Measurements from ENCODE around the gene BLOC1S1.

DNA sequence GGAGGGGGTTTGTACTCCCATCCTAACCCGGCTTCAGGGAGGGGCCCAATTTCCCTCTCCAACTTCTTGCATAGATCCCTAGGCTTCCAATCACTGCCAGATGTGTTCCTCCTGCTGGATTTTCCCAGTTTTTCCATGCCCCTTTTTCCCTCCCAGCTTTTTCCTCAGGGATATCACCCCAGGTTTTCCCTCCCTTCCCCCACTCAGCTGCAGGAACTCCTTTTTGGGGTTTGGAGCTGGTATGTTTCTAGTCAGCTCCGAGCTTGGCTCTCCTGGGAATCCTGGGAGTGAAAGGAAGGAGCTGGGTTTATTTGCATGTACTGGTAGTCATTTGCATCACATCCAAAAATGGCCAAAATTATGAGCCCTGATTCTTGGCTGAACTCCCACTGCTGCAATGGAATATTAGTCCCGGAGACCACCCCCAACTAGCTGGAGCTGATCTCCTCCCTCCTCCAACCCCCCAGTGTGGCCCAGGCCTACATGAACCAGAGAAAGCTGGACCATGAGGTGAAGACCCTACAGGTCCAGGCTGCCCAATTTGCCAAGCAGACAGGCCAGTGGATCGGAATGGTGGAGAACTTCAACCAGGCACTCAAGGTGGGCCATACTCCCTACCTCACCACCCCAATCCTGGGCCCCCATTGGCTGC is 2.9 kb downstream of the BLOC1S1 start:
- TF ChIP-seq POLR2A (IDR thresholded peaks at IDR 0.05; ENCODE audit: borderline replicate concordance, extremely low read depth, insufficient read depth, insufficient read length): no peak
- TF ChIP-seq CEBPB (IDR thresholded peaks at IDR 0.05; ENCODE audit: low read depth): no peak
- TF ChIP-seq, protein P1, sequence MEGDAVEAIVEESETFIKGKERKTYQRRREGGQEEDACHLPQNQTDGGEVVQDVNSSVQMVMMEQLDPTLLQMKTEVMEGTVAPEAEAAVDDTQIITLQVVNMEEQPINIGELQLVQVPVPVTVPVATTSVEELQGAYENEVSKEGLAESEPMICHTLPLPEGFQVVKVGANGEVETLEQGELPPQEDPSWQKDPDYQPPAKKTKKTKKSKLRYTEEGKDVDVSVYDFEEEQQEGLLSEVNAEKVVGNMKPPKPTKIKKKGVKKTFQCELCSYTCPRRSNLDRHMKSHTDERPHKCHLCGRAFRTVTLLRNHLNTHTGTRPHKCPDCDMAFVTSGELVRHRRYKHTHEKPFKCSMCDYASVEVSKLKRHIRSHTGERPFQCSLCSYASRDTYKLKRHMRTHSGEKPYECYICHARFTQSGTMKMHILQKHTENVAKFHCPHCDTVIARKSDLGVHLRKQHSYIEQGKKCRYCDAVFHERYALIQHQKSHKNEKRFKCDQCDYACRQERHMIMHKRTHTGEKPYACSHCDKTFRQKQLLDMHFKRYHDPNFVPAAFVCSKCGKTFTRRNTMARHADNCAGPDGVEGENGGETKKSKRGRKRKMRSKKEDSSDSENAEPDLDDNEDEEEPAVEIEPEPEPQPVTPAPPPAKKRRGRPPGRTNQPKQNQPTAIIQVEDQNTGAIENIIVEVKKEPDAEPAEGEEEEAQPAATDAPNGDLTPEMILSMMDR (IDR thresholded peaks at IDR 0.05 in 2 of 3, conservative IDR thresholded peaks at IDR 0.05 in 1 of 3; ENCODE audit: borderline replicate concordance in 1 of 3, insufficient read depth in 1 of 3, low read depth in 2 of 3, low read length in 2 of 3): no peak
- TF ChIP-seq EZH2 (IDR thresholded peaks at IDR 0.05): no peak
- no peak for TF ChIP-seq ELF1 (IDR thresholded peaks at IDR 0.05; ENCODE audit: borderline replicate concordance, low read depth)
- no peak for TF ChIP-seq SP1 (IDR thresholded peaks at IDR 0.05; ENCODE audit: low read depth)
- TF ChIP-seq, protein P2, sequence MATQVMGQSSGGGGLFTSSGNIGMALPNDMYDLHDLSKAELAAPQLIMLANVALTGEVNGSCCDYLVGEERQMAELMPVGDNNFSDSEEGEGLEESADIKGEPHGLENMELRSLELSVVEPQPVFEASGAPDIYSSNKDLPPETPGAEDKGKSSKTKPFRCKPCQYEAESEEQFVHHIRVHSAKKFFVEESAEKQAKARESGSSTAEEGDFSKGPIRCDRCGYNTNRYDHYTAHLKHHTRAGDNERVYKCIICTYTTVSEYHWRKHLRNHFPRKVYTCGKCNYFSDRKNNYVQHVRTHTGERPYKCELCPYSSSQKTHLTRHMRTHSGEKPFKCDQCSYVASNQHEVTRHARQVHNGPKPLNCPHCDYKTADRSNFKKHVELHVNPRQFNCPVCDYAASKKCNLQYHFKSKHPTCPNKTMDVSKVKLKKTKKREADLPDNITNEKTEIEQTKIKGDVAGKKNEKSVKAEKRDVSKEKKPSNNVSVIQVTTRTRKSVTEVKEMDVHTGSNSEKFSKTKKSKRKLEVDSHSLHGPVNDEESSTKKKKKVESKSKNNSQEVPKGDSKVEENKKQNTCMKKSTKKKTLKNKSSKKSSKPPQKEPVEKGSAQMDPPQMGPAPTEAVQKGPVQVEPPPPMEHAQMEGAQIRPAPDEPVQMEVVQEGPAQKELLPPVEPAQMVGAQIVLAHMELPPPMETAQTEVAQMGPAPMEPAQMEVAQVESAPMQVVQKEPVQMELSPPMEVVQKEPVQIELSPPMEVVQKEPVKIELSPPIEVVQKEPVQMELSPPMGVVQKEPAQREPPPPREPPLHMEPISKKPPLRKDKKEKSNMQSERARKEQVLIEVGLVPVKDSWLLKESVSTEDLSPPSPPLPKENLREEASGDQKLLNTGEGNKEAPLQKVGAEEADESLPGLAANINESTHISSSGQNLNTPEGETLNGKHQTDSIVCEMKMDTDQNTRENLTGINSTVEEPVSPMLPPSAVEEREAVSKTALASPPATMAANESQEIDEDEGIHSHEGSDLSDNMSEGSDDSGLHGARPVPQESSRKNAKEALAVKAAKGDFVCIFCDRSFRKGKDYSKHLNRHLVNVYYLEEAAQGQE (IDR thresholded peaks at IDR 0.05; ENCODE audit: low read depth): no peak
- no peak for TF ChIP-seq SIN3A (IDR thresholded peaks at IDR 0.05; ENCODE audit: low read depth)
- no peak for TF ChIP-seq POLR2AphosphoS5 (IDR thresholded peaks at IDR 0.05; ENCODE audit: low read depth, low read length)
- no peak for TF ChIP-seq ZNF274 (IDR thresholded peaks at IDR 0.05; ENCODE audit: low read depth, low read length)
- no peak for TF ChIP-seq EGR1 (IDR thresholded peaks at IDR 0.05; ENCODE audit: low read depth)
- no peak for TF ChIP-seq RAD21 (IDR thresholded peaks at IDR 0.05; ENCODE audit: low read depth)
- TF ChIP-seq EZH2phosphoT487 (IDR thresholded peaks at IDR 0.05; ENCODE audit: borderline replicate concordance): no peak
- no peak for TF ChIP-seq TCF7L2 (IDR thresholded peaks at IDR 0.05; ENCODE audit: borderline replicate concordance, extremely low read depth, insufficient read depth, insufficient read length)
